Muscle of leg (tissue), 11 donors: ENCODE data around the gene ATP2B3. TPM values are rescaled to one million over a fixed set of nuclear protein-coding genes. Genes with fewer than 3 reads are reported as not detected.
A peak's percentile ranks its signal among the peaks of the same experiment; 100 is the strongest.

Source experiments
- DNase-seq: peaks from one replicate; pipeline ENCODE4 v3.0.0; 2013
- H3K27ac ChIP-seq: one replicate; pipeline ENCODE4 v1.5.1; 2013; ENCODE audit warnings: mild to moderate bottlenecking, low read length, control low read depth
- H3K27me3 ChIP-seq: one replicate; pipeline ENCODE4 v1.6.1; 2013; ENCODE audit warnings: low read length; ENCODE audit not compliant: control insufficient read depth, insufficient read depth
- H3K36me3 ChIP-seq: one replicate; pipeline ENCODE4 v1.6.1; 2013; ENCODE audit warnings: low read length; ENCODE audit not compliant: control insufficient read depth, insufficient read depth
- H3K4me1 ChIP-seq: one replicate; pipeline ENCODE4 v1.6.1; 2013; ENCODE audit warnings: low read length; ENCODE audit not compliant: control insufficient read depth, insufficient read depth
- H3K4me3 ChIP-seq: one replicate; pipeline ENCODE4 v1.5.1; 2013; ENCODE audit warnings: low read length, control low read depth
- H3K9me3 ChIP-seq: replicated peaks from 2 replicates; pipeline ENCODE4 v1.6.1; 2013; ENCODE audit warnings: low read depth, low read length; ENCODE audit not compliant: control insufficient read depth
- WGBS: methylation state at CpG from one replicate; pipeline ENCODE4 v1.1.5; 2013; ENCODE audit warnings: missing lambda C conversion rate; ENCODE audit not compliant: insufficient coverage; 5-methylcytosine and 5-hydroxymethylcytosine counted together
- polyA plus RNA-seq, 8 donors: library from polyadenylated mRNA; unstranded; fragments of 120-200 nt; gene quantifications; one replicate each; pipeline versions ENCODE4 v1.2.1 to v1.2.3, GENCODE V29; 2013; ENCODE audit warnings: inconsistent platforms in 1 of 8, low replicate concordance in 1 of 8; ENCODE audit not compliant: insufficient read length in 8 of 8, insufficient read depth in 1 of 8
- total RNA-seq: library from RNA; stranded (reverse); fragments of 120-200 nt; gene quantifications from one replicate; pipeline ENCODE4 v1.2.4, GENCODE V29; 2013

The ATP2B3 gene
- total and polyA plus RNA-seq, 9 donors, result 0.18 to 0.56 (median 0.29) TPM

DNA sequence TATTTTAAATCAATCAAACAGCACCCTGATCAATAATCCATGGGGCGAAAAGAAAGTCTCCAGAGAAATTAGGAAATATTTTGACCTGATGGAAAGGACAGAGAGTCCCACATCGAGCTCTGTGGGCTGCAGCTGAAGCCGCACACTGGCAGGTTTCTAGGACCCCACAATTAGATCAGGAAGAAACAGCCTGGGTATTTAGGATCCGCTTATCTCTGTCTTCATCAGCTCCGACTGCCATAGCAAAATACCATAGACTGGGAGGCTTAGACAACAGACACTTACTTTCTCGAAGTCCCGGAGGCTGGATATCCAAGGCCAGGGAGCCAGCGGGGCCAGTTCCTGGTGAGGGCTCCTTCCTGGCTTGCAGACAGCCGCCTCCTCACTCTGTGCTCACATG lies 45.1 kb downstream of the ATP2B3 start:
- Histone ChIP-seq H3K36me3 (no peaks in the 10 kb centered on the region), H3K9me3 (no peaks in the 10 kb centered on the region), H3K4me1 (no peaks in the 10 kb centered on the region), H3K27ac (no peak overlapping the region), H3K27me3 (peaks cover 7% of the 10 kb centered on the region), H3K4me3 (no peak overlapping the region)
- 91% methylated on average over 6 of the region's 9 CpGs for WGBS
- DNase-seq, result no peak

DNA sequence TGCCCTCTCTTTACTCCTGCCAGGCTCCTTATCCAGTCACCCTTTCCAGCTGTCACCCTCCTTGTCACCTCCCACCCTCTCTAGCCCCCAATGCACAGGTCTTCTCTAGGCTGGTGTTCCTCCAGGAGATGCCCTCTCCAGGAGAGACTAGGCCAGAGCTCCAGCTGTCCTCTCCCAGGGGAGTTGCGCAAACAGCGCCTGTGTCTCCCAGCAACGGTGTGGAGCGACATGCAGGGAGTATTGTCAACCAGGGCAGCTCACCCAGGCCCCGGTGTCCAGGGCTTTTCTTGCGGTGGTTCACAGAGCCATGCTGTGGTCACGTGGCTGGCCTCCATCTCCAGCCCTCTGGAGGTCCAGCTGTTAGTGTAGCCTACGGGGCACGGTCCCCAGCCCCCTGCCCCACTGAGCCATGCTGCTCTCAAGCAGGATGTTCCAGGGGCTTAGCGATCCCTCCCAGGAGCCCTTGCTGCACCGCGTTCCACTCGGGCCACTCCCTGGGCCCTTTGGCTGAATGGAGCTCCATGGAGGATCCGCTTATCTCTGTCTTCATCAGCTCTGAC lies 46.7 kb downstream of the ATP2B3 start:
- DNase-seq, result peak; percentile 22
- Histone ChIP-seq H3K4me1 (no peaks in the 10 kb centered on the region), H3K4me3 (no peak overlapping the region), H3K9me3 (no peaks in the 10 kb centered on the region), H3K36me3 (no peaks in the 10 kb centered on the region), H3K27me3 (peaks cover 8% of the 10 kb centered on the region), H3K27ac (no peak overlapping the region)
- WGBS, result 77% methylated on average over 14 of the region's 14 CpGs

DNA sequence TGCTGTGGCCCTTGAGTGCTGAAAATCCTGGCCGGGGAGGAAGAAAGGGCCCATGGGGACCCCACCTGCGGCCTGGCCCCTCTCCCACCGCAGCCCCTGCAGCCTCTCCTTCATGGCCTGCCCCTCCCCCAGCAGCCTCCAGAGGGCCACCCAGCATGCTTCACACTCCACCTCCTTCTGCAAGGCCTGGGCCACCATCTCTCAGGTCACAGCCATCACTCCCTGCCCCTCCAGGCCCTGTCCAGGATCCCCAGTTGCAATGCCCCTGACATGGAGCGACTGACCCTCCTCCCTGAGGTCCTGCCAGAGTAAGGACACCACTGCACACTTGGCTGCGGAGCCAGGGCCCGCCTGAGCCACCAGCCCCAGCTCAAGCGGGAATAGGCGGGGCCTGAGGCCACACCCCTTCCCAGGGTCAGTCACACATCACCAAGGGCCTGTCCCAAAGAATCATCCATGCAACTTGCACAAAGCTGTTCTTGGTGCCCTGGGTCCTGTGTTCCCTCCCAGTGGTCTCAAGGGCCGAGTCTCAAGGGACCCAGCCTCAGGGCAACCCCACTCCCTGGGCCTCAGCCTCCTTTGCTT lies 48.6 kb downstream of the ATP2B3 start:
- Histone ChIP-seq H3K9me3 (no peaks in the 10 kb centered on the region), H3K27me3 (peaks cover 13% of the 10 kb centered on the region), H3K4me1 (peaks cover 2% of the 10 kb centered on the region), H3K4me3 (no peak overlapping the region), H3K27ac (no peak overlapping the region), H3K36me3 (no peaks in the 10 kb centered on the region)
- no peak for DNase-seq
- 66% methylated on average over 6 of the region's 9 CpGs for WGBS

DNA sequence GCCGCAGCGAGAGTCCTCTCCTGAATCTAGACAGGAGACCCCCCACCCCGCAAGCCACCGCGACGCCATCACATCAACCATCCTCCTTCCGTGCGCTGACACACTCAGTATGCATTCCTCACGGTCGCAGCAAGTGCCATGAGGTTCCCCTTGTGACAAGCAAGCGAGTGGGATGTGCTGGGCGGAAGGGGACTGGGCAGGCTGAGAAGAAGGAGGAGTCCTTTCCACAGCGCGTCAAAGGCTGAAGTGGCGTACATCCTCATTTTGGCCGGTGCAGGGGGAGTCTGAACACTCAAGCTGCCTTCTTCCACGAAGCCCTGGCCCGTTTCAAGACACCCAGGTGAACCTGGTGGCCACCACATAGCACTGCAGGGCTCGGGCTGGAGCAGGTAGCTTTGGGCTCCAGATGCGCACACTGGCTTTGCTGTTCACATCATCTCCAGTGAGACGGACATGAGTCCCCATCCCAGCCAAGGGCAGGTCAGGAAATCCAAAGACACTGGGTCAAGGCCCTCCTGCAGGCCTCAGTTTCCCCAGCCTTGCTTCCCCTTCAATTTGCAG lies 51.1 kb downstream of the ATP2B3 start:
- Histone ChIP-seq H3K9me3 (no peaks in the 10 kb centered on the region), H3K36me3 (no peaks in the 10 kb centered on the region), H3K4me3 (no peak overlapping the region), H3K27me3 (peaks cover 9% of the 10 kb centered on the region), H3K4me1 (peaks cover 5% of the 10 kb centered on the region), H3K27ac (no peak overlapping the region)
- 63% methylated on average over 14 of the region's 21 CpGs for WGBS
- no peak for DNase-seq

DNA sequence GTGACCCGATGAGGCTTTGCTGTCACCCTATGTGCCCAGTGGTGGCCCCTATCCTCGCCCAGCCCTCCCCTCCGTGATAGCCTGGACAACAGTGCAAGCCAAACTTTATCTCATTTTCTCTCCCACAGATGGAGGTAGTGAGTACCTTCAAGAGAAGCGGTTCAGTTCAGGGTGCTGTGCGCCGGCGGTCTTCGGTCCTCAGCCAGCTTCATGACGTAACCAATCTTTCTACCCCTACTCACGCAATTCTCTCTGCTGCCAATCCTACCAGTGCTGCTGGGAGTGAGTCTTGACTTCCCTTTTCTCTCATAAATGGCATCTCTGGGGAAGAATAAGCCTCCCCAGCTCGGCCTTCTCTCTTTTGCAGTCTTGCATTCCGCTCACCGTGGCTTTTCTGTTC lies 52.0 kb downstream of the ATP2B3 start:
- DNase-seq, result no peak
- Histone ChIP-seq H3K9me3 (no peaks in the 10 kb centered on the region), H3K27ac (no peak overlapping the region), H3K4me1 (peaks cover 6% of the 10 kb centered on the region), H3K4me3 (no peak overlapping the region), H3K36me3 (no peaks in the 10 kb centered on the region), H3K27me3 (peaks cover 9% of the 10 kb centered on the region)
- 84% methylated on average over 13 of the region's 13 CpGs for WGBS

DNA sequence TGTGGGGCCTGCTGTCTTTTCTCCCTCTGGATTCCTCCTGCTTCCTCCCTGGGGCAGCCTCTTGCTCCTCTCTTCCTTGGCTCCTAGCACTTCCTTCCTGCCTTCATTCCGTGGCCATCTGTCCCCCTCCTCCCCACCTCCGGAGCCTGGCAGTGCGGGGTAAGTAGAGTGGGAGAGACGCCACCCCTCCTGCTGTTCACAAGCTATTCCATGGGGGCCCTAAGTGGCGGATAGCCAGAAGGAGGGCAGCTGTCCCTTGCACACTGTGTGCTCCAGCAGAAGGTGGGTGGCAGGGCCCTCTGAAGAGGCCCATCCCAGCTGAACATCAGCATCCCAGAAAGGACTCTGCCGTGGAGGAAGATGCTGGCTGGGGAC lies 54.1 kb downstream of the ATP2B3 start:
- no peak overlapping the region for H3K4me3 ChIP-seq
- H3K9me3 ChIP-seq, result no peaks in the 10 kb centered on the region
- no peaks in the 10 kb centered on the region for H3K36me3 ChIP-seq
- H3K27me3 ChIP-seq, result peaks cover 9% of the 10 kb centered on the region
- no peak for DNase-seq
- H3K4me1 ChIP-seq, result peaks cover 11% of the 10 kb centered on the region
- 40% methylated on average over 1 of the region's 6 CpGs for WGBS
- no peak overlapping the region for H3K27ac ChIP-seq

DNA sequence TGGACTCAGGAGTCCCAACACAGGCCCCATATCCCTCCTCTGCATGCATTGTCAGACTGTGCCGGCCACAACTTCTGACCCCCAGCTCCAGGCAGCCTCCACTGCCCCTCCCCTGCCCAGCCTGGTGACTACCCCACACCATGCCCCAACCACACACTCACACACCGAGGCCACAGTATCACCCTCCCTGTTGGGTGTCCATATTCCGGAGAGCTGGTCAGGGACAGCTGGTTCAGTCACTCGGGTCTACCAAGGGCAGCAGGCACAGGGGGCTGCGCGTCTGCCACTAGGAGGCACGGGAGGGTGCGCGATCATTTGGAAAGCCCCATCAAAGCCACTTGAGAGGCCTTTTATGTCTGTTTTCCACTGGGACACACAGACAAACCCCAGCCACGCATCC lies 55.2 kb downstream of the ATP2B3 start:
- 88% methylated on average over 10 of the region's 10 CpGs for WGBS
- Histone ChIP-seq H3K27ac (no peak overlapping the region), H3K9me3 (no peaks in the 10 kb centered on the region), H3K4me1 (peaks cover 21% of the 10 kb centered on the region), H3K4me3 (no peak overlapping the region), H3K27me3 (peaks cover 9% of the 10 kb centered on the region), H3K36me3 (no peaks in the 10 kb centered on the region)
- no peak for DNase-seq

DNA sequence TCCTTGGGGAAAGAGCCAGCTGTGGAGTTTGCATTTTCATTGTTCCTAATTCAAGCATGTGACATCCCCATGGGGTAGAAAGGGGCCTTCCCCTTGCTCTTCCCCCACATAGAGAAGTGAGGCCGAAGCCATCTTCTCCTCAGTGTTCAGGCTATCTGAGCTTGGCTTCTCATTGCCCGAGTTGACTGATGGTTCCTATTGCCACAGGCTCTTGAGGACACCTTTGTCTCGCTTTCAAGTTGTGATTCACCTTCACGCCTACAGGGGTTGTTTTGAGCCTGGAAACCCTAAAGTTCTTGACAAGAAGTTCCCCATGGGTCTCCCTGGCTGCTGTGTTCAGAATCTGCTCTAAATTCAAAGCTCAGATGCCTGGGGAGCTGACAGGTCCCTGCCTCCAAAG lies 56.5 kb downstream of the ATP2B3 start:
- 49% methylated on average over 4 of the region's 4 CpGs for WGBS
- H3K4me3 ChIP-seq, result no peak overlapping the region
- peak; percentile 24 for DNase-seq

DNA sequence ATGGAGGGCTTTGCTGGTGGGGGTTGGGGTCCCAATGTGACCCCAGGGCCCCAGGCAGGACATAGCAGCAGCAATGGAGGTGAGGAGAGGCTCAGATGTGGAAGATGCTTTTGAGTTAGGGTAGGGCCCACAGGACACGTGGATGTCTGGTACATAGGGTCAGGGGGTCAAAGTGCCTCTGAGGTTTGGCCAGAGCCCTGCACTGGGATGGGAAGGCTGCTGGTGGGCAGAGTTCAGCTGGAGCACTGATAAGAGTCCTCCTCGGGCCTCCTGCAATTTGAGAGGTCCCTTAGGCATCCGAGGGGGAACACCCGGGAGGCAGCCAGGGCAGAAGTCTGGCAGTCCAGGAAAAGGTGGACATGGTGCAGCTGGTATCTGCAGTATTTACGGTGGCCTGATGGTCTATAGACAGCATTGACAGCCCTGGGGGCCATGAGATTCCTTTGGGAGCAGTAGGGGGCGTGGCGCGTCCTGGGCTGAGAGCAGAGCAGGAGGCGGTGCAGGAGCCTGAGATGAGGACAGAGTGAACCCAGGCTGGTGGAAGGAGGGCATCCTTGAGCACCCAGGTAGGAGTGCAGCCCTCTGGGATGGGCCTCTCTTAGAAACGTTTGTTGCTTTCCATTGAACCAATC lies 58.9 kb downstream of the ATP2B3 start:
- no peaks in the 10 kb centered on the region for H3K36me3 ChIP-seq
- no peaks in the 10 kb centered on the region for H3K9me3 ChIP-seq
- DNase-seq, result no peak
- H3K4me3 ChIP-seq, result no peak overlapping the region
- H3K27me3 ChIP-seq, result no peaks in the 10 kb centered on the region
- no peak overlapping the region for H3K27ac ChIP-seq
- WGBS, result 78% methylated on average over 8 of the region's 10 CpGs
- H3K4me1 ChIP-seq, result peaks cover 27% of the 10 kb centered on the region

More for the DNA sequence above, 56.5 kb downstream of the ATP2B3 start:
- peaks cover 29% of the 10 kb centered on the region for H3K4me1 ChIP-seq
- H3K36me3 ChIP-seq, result no peaks in the 10 kb centered on the region
- H3K9me3 ChIP-seq, result no peaks in the 10 kb centered on the region
- peaks cover 6% of the 10 kb centered on the region for H3K27me3 ChIP-seq
- H3K27ac ChIP-seq, result no peak overlapping the region

DNA sequence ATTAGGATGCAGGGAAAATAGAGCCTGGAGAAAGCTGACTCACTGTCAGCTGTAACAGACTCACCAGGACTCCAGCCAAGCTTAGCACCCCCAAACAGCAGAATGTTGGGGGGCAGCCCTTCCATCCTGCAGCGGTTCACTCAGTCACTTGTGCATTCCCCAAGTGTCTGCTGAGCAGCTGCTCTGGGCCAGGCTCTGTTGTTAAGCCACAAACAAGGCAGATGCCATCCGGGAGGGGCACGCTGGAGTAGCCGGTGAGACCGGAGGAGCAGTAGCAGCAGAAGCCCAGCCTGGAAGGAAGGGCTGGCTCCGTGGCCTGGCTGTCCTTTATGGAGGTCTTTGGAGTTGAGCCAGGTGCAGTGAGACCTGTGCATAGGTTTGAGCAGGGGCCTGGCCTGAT lies 59.5 kb downstream of the ATP2B3 start:
- no peak overlapping the region for H3K27ac ChIP-seq
- H3K4me1 ChIP-seq, result peaks cover 27% of the 10 kb centered on the region
- H3K4me3 ChIP-seq, result no peak overlapping the region
- no peaks in the 10 kb centered on the region for H3K36me3 ChIP-seq
- peak; percentile 25 for DNase-seq
- H3K27me3 ChIP-seq, result peaks cover 4% of the 10 kb centered on the region
- WGBS, result 57% methylated on average over 6 of the region's 6 CpGs
- H3K9me3 ChIP-seq, result no peaks in the 10 kb centered on the region
